Measurements from ENCODE around the gene TRMO.

TRMO gene

DNA sequence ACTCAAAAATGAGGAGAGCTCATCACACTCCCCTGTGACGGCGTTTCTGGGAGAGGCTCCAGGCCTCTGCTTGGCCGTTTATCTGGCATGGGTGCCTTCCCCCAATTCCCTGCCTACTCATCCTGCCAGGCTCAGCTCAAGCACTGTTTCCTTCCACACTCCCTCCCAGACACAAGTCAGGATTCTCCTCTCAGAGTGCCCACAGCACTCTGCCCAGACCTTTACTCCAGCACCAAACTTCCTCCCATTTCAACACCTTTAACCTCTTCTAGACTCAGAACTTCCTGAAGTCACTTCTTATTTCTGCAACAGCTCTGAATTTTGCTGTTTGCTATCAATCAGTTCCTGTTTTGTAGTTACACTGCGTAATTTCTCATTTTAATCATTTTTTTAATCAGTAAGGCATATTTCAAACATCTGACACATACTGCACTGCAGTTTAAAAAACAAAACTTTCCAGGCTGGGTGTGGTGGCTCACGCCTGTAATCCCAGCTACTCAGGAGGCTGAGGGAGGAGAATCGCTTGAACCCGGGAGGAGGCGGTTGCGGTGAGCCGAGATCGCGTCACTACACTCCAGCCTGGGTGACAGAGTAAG, 16.0 kb downstream of the TRMO start:
- in situ Hi-C loops (cut with MboI; ENCODE audit: low sequenced_read_pairs), result loop anchor here (10.0 kb wide), 1 partner anchor 202 kb away; no protein-coding TSS in a partner anchor

DNA sequence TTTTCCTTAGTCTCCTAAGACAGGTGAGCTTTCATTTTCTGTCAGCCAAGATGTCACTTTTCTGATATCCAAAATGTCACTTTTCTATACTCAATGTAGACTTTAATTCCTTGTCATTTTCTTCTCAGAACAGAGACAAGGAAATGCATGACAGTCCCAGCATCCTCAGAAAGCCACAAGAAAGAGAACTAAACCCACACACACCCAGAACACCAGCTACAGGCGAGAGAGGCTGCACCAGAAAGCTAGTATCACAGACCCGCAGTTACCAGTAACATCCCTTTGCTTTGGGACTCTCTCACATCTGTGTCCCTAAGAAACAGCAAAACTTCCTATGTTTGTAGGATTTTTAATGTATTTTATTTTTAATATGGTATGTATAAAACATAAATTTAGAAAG, 17.1 kb downstream of the TRMO start:
- in situ Hi-C loops (cut with MboI; ENCODE audit: low sequenced_read_pairs), result loop anchor here (10.0 kb wide), 1 partner anchor 200 kb away; no protein-coding TSS in a partner anchor

DNA sequence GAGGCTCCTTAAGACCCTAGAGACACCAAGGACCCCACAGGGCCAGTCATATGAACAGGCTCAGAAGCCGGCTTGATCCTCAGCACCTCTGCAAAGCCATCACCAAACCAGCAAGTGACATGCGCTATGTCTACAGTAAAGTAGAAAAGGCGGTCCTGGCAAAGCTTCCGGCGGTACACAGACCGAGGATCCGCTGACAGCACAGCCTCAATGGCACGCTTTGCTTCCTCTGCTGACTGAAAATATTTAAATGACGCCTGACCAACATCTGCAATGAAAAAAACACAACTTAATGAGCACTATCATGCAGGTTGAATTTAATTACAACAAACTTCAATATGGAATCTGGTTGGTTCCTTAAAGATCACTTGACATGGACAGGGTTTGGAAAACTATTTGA, 17.6 kb downstream of the TRMO start:
- in situ Hi-C loops (cut with MboI; ENCODE audit: low sequenced_read_pairs), result loop anchor here (10.0 kb wide), 1 partner anchor 200 kb away; no protein-coding TSS in a partner anchor

DNA sequence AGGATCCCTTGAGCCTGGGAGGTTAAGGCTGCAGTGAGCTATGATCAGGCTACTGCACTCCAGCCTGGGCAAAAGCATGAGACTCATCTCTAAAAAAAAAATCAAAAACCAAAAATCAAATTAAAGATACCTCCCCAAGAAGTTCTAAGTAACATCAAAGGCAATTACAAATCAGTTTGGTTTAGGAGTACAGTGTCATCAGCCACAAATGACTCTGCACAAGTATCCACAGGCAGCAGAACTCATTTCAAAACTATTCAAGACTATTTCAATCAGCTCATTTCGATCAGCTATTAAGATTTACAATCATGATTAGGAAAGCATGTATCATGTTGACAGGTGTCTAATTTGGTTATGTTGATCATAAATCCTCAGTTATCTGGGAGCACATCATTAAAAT, 19.1 kb downstream of the TRMO start:
- in situ Hi-C loops (cut with MboI; ENCODE audit: low sequenced_read_pairs), result loop anchor here (10.0 kb wide), 1 partner anchor 198 kb away; no protein-coding TSS in a partner anchor

DNA sequence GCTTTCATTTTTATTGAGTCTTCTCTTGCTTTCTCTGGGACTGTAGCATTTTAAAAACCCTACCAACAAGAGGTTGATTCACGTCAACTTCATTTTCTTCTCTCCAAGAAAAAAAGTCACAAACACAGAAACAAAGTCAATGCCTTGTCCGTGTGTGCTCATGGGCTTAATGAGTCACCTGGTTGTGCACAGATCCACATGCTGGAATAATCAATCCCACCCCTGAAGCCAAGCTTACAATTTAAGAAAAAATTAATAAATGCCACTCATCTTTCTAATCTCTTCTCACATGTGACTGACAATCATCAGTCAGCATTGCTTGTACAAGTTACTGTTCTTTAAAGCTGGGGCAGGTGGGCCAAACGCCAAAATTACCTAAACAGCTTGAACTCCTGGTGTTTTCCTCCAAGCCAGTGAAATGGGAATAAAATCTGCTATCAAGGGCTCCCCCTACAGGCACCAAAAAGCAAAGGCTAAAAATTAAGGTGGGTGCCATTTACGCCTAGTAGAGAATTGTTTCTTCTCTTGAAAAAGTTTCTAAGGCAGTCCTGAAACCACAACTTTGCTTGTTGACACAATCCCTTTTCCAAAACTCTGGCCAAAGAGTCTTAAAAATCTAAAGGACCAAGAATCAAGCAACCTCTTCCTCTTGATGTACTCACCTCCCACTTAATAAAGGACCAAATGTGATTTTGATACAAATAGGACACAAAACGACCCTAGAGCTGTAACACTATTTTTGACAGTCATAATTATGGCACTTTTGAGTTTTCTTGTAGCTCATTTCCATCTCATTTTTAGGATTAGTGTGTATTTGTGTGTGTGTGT, 21.3 kb downstream of the TRMO start:
- in situ Hi-C loops (cut with MboI; ENCODE audit: low sequenced_read_pairs), result loop anchor here (10.0 kb wide), 1 partner anchor 196 kb away; no protein-coding TSS in a partner anchor

DNA sequence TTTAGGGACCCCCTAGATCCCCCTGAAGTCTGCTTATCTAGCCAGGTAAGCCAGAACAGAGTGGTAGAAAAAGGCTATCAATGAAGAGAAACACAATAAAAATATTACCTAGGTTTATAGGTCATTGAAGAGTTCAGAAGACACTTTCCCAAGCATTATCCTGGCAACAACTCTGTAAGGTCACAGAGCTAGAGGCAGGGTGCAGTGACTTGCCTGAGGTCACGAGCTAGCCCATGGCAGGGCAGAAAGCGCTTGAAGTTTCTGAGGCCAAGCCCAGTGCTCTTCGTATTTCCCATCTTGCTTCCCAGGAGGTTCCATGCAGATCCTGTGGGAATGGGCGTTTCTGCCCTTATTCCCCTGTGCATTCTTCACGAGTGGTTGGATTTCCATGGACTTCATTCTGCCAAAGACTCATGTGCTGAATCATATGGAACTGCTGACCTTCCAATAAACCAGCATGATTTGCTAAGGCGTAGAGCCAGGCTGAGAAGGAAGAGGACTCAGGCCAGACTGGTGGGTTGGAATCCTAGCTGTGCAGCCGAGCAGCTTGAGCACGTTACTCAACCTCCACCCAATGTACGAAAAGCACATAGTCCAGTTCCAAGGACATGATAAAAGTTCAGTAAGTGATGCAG, 22.1 kb downstream of the TRMO start:
- in situ Hi-C loops (cut with MboI; ENCODE audit: low sequenced_read_pairs), result loop anchor here (10.0 kb wide), 1 partner anchor 195 kb away; no protein-coding TSS in a partner anchor

DNA sequence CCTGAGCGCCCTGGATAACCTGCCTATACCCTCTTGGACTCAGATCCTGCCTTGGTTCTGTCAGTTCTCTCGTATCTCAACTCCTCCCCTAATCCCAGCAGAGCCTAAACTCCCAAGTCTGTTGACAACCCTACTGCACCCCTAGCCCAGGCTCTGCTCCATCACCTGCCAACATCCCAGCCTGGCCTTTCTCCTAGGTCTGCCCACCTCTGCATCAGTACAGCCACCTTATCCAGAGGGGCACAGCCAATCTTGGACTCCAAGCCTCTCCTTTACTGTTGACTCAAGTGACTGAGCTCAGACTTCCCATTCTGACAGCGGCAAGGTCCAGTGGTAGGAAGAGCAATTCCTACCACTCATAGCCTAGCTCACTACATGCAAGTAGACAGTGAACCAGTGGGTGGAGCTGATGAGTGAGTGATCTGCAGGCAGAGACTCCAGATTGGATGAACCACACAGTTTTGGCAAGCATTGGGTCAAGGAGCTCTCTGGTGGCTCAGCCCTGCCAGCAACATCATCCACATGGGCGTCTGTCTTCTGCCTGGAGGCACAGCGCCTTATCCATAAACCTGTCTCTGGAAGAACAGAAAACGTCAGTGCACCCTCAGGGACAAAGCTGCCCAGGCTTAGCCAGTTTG, 26.5 kb downstream of the TRMO start:
- in situ Hi-C loops (cut with MboI; ENCODE audit: low sequenced_read_pairs), result no loop called here

DNA sequence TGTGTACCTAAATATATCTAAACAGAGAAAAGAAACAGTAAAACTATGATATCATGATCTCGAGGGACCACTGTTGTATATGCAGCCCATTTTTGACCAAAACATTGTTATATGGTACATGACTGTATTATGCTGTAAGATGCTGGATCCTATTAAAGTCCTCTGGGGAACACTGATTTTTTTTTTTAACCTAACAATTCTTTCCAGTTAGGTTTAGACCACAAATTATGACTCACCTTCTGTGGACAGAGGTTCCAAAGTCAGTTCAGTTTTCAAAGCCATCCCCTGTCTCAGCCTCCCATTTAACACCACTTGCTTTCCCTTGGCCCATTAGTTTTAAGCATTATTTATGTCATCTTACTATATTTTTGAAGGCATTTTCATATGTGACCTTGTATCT, 27.1 kb downstream of the TRMO start:
- in situ Hi-C loops (cut with MboI; ENCODE audit: low sequenced_read_pairs), result no loop called here

DNA sequence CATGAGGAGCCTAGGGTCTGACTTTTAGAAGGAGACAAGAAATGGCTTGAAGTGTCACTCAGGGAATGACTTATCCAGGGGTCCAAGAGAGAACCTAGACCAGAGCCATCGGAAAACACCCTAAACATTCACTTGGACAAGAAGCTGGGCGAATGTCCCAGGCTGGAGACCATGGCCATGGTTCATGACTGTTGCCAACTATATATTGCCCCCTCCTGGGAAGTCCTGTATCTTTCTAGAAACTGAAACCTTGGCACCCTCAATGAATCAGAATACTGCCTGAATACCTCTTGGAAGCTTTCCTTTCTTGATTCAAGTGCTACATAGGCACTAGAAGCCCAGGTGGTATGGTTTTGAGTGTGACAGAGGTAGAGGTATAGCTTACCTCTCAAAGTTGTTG, 29.9 kb downstream of the TRMO start:
- in situ Hi-C loops (cut with MboI; ENCODE audit: low sequenced_read_pairs), result no loop called here

DNA sequence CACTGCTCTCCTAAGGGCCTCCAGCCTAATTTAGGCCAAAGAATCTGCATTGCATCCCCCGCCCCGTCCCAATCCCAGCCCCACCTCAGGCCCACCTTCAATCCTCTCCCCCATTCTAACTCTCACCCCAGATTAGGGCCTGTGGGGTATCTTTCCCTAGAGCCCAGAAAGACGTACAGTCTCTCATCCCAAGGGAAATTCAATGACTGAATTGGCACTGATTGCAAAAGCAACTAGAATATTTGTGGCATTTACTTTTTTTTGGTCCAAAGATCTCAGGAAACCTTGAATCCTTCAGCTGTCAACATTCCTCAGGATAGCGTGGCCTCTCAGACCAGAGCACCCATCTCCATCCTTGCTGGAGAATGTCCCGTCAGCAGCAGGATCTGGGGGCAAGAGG, 30.6 kb downstream of the TRMO start:
- in situ Hi-C loops (cut with MboI; ENCODE audit: low sequenced_read_pairs), result no loop called here

DNA sequence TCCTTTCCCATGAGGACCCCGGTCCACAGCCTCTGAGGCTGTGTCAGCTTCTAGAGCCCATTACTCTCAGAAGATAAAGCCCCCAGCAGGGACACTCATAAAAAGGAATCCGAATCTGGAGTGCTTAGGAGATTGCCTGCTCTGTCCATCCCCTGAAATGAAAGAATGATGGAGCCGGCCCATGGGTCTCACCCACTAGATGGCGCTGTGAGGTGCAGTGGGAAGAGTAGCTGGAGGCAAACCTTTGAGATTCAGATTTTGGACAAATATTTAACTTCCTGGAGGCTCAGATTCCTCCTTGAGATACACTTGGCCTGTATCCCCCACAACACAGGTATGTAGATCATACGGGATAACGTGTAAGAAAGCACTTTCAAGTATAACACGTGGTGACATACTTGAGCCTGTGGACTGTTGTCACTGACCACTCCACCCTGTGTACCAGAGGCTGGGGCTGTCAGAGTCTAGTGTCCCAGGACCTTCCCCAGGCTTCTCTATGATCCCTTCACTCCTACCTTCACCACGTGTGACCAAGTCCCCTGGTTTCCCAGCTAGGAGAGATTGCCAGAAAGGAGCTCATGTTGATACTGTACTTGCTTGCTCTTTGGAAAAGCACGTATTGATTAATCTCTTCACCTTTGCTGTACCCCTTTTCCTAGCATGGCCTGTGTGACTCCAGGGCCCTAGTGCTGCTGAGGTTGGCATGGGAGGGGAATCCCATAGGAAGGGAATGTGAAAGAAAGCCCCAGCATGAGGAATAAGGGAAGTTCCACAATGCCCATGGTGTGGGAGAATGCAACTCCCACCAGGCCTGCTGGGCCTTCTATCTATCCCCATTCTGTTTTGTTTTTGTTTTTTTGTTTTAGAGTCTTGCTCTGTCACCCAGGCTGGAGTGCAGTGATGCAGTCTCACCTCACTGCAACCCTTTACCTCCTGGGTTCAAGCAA, 32.1 kb downstream of the TRMO start:
- in situ Hi-C loops (cut with MboI; ENCODE audit: low sequenced_read_pairs), result no loop called here

DNA sequence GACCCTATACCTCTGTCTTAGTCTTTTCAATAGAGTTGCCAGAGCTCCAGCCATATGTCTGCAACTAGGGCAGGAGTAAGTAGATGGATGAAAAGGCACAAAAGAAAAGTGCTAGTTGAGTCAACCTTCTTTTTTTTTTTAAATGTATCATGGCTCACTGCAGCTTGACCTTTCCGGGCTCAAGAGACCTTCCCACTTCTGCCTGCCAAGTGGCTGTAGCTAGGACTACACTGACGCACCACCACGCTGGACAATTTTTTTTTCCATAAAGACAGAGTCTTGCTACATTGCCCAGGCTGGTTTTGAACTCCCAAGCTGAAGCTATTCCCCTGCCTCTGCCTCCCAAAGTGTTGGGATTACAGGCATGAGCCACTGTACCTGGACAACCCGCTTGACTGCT, 42.0 kb downstream of the TRMO start:
- in situ Hi-C loops (cut with MboI; ENCODE audit: low sequenced_read_pairs), result no loop called here

DNA sequence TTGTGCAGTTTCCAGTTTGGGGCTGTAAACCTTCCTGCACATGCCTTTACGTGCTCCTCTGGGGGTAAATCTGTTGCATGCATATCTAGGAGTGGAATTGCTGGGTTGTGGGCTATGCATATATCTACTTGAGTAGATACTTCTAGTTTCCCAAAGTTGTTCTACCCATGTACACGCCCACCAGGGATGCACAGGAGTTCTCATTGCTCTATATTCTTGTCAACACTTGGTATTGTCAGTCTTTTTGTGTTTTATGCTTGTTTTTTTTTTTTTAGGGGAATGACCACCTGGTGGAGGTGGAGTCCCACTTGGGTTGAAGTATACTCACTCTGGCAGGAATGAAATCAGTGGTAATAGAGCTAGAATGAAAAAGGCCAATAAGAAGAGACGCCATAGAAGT, 46.2 kb downstream of the TRMO start:
- in situ Hi-C loops (cut with MboI; ENCODE audit: low sequenced_read_pairs), result no loop called here

DNA sequence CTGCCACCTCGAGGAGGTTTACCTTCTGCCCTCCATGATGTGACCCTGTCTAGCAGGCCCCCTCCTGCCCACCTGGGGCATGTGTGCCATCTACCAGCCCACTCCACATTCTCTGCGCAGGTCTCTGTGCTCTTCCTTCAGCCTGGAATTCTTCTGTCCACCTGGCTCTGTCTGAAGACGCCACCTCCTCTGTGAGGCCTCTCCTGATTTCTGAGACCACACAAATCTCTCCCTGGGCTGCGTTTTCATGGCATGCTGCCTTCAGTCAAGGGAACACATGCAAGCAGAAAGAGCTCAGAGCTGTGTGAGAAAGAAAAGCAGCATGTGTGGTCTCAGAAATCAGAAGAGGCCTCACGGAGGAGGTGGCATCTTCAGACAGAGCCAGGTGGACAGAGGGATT, 47.2 kb downstream of the TRMO start:
- in situ Hi-C loops (cut with MboI; ENCODE audit: low sequenced_read_pairs), result no loop called here

DNA sequence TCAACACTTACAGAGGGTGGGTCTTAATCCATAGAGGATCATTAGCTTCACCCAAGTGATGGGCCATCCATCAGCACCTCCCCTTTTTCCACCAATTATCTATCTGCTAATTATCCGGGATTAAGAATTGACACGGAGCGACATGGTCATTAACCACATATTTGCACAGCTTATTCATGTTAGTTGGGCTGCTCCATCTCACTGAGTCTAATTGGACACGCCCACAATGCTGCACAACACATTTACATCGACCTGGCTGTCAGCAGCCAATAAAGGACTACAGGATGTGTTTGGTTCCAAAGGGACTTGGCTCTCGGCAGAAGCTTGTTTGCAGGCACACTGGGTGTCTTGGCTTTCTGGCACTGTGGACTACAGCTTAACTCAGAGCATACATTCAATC, 47.7 kb downstream of the TRMO start:
- in situ Hi-C loops (cut with MboI; ENCODE audit: low sequenced_read_pairs), result no loop called here

DNA sequence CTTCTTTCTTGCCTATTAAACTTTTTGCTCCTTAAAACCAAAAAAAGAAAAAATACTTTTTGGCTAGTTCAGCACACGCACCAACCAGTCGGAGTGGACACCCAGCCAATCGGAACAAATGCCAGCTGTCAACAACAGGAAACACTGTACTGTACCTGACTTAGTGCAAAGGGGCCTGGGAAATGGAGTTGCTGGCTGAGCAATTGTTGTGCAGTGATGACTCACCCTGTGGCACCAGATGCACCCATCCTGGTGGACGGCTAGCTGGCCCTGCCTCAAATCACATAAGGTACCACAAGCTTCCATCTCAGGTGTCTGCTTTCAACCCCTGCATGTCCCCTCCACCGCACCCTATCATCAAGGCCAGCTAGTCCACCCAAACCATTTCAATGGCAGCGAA, 48.4 kb downstream of the TRMO start:
- in situ Hi-C loops (cut with MboI; ENCODE audit: low sequenced_read_pairs), result no loop called here

DNA sequence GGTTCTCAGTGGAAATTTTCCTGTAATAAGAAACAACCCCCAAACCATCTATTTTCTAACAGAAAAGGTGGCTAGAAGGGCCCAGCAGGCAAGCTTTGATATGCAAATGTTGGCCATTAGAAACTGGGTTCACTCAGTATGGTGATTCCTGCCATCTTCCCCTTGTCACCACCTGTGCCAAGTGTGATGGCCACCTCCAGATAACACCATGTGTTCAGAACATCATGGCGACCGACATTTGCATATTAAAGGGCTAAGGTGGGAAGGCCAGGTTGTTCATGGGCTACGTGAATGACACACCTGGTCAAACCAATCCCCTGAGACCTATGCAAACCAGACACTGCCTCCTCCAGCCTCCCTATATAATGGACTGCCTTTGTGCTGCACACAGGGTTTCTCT, 48.9 kb downstream of the TRMO start:
- in situ Hi-C loops (cut with MboI; ENCODE audit: low sequenced_read_pairs), result no loop called here

DNA sequence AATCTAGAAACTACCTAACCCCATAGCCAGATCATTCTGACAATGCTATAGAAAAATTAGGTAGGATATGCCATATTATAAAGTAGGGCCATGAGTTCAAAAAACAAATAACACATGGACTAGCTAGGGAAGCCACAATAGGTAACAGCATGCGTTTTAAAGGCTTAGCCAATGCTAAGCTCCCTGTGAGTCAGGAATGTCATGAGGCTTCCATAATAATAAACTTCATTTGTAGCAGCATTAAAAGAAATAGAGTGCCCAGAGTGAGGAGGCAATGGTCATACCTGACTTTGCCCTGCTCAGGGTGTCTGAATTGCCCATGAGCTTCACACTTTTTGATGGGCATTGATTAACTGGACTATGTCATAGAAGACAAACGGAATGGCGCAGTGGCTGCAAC, 53.4 kb downstream of the TRMO start:
- in situ Hi-C loops (cut with MboI; ENCODE audit: low sequenced_read_pairs), result no loop called here

DNA sequence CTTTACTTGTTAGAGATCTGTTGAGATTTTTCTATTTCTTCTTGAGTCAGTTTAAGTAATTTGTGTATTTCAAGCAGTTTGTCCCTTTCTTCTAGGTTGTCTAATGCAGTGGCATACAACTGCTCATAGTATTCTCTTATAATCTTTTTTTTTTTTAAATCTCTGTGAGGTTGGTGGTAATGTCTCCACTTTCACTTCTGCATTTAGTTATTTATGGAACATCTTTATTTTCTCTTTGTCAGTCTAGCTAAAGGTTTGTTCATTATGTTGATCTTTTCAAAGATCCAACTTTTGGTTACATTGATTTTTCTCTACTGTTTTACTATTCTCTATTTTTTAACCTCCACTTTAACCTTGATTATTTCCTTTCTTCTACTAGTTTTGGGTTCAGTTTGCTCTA, 55.5 kb downstream of the TRMO start:
- in situ Hi-C loops (cut with MboI; ENCODE audit: low sequenced_read_pairs), result no loop called here

DNA sequence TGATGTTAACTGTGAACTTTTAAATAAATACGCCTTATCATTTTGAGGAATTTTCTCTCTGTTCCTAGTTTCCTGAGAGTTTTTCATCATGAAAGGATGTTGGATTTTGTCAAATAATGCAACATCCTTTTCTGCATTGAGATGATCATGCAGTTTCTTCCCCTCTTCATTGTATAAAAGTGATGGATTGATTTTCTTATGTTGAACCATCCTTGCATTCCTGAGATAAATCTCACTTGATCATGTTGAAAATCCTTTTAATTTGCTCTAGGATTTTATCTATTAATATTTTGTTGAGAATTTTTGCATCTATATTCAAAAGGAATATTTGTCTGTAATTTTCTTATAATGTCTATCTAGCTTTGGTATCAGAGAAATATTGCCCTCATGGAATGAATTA, 56.0 kb downstream of the TRMO start:
- in situ Hi-C loops (cut with MboI; ENCODE audit: low sequenced_read_pairs), result no loop called here
